Umbilical cord (tissue), 2 donors: ENCODE results near the gene ANKRD40. TPM values are rescaled to one million over a fixed set of nuclear protein-coding genes. Genes with fewer than 3 reads are reported as not detected.
"Not testable (repeated sequence)": the region's sequence is repeated elsewhere in the genome, so short reads cannot be mapped to it uniquely, and the experiment has no call there.

Experiments used
- DNase-seq: peaks from one replicate; pipeline ENCODE4 v3.0.0-alpha.2; 2015; ENCODE audit warnings: low spot score
- total RNA-seq: library from RNA; depleted of rRNA; stranded (reverse); fragments of >200 nt; gene quantifications from one replicate; pipeline ENCODE4 v1.2.3, GENCODE V29; 2014; ENCODE audit warnings: low replicate concordance; ENCODE audit not compliant: insufficient read depth

The ANKRD40 gene
- 30.1 TPM for total RNA-seq

GRCh38 chr17:50707289-50708049, at the start of gene ANKRD40:
ANKRD40 (minus strand) TSS chr17:50707914; CDS start chr17:50707654, 260 bp downstream.
- DNase-seq = peak; percentile 97

- no peak for DNase-seq
Measured at GRCh38 chr17:50754521-50754920, 46.8 kb upstream of the ANKRD40 start.

- no peak for DNase-seq
Measured at GRCh38 chr17:50749245-50749644, 41.5 kb upstream of the ANKRD40 start.

GRCh38 chr17:50745631-50746030, 37.9 kb upstream of the ANKRD40 start:
- DNase-seq = no peak

- DNase-seq = no peak
Measured at GRCh38 chr17:50739098-50739497, 31.4 kb upstream of the ANKRD40 start.

- DNase-seq = no peak
Measured at GRCh38 chr17:50737118-50737698, 29.5 kb upstream of the ANKRD40 start.

- no peak for DNase-seq
Measured at GRCh38 chr17:50735287-50735686, 27.6 kb upstream of the ANKRD40 start.

- DNase-seq = no peak
Measured at GRCh38 chr17:50731575-50732460, 24.1 kb upstream of the ANKRD40 start.

GRCh38 chr17:50728881-50729765, 21.4 kb upstream of the ANKRD40 start:
- DNase-seq = no peak

- no peak for DNase-seq
Measured at GRCh38 chr17:50728112-50728429, 20.4 kb upstream of the ANKRD40 start.

GRCh38 chr17:50725769-50726655, 18.3 kb upstream of the ANKRD40 start:
- DNase-seq = no peak

- not testable (repeated sequence) for DNase-seq
Measured at GRCh38 chr17:50724622-50725021, 16.9 kb upstream of the ANKRD40 start.

- no peak for DNase-seq
Measured at GRCh38 chr17:50722746-50723145, 15.0 kb upstream of the ANKRD40 start.

GRCh38 chr17:50721194-50722010, 13.7 kb upstream of the ANKRD40 start:
- no peak for DNase-seq

- DNase-seq = no peak
Measured at GRCh38 chr17:50719924-50720794, 12.4 kb upstream of the ANKRD40 start.

GRCh38 chr17:50719144-50719923, 11.6 kb upstream of the ANKRD40 start, which contains the start of gene LUC7L3:
LUC7L3 (plus strand) TSS chr17:50719603; CDS start chr17:50719733, 130 bp downstream.
- peak; percentile 97 for DNase-seq

GRCh38 chr17:50715471-50715870, 7.8 kb upstream of the ANKRD40 start:
- no peak for DNase-seq
